HG03521 (cell line): ENCODE data around the gene SRGAP1.

Source experiments
- ATAC-seq: cut with Tn5 transposase; IDR thresholded peaks from one replicate; pipeline ENCODE4 v1.9.1; 2021; ENCODE audit warnings: mild to moderate bottlenecking, moderate library complexity; ENCODE audit not compliant: unreplicated experiment

The SRGAP1 gene

GRCh38 chr12:63929426-63929825 lies 84.9 kb downstream of the SRGAP1 start:
- ATAC-seq = no peak

DNA sequence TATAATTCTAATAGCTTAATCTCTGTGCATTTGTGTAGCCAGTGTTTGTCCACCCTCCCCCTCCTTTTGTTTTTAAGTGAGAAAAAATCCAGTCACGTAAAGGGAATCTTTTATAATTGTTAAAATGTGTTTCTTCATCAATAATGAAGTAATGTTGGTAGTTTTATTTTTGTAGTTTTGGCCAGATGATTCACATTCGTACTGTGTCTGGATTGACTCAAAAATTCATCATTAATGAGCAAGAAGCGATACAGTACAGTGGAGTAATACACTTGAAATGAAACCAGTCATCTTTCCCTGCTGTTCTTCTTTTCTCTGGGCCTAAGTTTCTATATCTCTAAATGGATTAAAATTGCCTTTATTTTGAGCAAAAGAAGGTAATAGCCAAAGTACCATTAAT lies 86.5 kb downstream of the SRGAP1 start:
- ATAC-seq = no peak

GRCh38 chr12:63931703-63932102 lies 87.2 kb downstream of the SRGAP1 start:
- no peak for ATAC-seq

GRCh38 chr12:63934936-63935335 lies 90.4 kb downstream of the SRGAP1 start:
- no peak for ATAC-seq

GRCh38 chr12:63935361-63935760 lies 90.9 kb downstream of the SRGAP1 start:
- ATAC-seq = no peak

DNA sequence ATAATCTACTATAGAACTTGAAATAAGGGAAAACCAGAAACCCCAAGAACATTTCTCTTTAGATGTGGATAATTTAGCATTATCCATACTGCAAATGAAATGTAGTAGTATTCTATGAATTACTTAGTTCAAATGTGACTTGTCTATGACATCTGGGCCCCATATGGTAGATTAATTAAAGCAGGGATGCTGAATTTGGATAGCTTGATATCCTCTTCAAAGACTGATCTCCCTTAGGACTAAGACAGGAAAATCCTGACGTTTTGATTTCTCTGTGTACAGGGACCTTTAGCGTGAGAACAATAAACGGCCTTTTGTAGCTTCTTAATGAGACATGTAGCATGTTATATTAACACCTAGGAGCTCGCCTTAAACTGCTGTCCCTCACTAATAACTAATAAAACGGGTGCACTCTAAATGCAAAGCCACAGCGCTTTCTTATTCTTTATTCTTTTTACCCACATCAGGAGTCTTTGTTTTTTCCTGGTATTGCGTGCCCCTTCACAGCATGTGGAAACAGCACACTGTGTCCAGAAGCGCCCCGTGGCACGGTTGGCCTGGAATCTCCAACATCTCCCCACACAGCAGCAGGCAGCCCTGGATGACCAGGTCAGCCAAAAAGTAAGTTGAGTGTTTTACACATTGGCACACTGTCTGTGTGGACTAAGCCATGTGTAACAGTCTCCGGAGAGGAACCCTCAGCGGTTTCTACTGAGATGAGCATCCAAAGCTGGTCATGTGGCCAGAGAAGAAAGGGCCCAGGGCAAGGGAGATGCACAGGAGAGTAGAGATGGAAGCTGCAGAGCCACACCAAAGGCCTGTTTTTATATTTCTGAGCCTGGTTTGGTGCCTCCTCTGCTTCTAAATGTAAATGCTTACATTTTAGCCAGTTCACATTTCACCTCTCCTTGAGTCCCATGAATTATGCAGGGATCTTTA lies 93.1 kb downstream of the SRGAP1 start:
- ATAC-seq = no peak

GRCh38 chr12:63940310-63941005 lies 96.0 kb downstream of the SRGAP1 start:
- no peak for ATAC-seq

DNA sequence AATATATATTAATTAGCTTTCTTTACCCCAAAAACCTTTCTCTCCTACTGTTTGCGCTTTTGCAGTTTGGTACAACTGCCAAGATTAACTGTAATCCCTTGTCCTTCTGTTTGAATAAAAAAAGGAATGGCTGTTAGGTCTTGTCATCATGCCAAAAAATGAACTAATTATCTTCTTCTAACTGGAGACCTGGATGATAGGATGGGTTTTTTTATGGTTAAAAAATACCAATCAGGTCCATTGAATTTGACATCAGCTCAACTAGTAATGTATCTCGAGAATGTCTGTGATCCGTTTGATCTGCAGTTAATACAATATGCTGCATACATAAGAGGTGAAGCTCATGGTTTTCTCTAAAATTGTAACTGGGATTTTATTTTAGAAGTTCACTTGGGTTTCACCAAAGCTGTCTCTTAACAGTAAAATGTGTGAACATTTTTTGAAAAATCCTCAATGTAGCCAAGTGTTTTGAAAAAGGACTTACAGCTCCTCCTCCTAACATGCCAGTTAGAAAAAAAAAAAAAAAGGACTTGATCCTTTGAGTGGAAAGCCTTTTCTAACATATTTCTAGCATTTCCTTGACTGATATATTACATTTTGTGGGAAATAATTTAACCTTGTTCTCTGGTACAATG lies 96.8 kb downstream of the SRGAP1 start:
- ATAC-seq = no peak

DNA sequence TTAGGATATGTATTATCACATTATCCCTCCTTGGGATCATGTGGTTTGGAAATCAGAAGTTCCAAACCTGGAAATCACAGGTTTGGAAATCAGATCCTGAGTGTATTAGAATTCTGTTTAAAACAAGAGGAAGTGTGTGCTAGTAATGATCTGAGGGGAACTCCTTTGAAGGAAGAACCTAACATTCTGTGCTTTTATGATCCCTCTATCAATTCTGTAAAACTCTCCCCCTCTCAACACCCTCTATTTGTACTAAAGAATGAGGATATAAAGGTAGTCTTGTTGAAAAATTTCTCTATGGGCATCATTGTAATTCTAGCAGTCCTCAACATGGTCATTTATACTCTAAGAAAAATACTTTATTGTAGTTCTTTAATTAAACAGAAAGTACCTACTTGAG lies 97.4 kb downstream of the SRGAP1 start:
- no peak for ATAC-seq

DNA sequence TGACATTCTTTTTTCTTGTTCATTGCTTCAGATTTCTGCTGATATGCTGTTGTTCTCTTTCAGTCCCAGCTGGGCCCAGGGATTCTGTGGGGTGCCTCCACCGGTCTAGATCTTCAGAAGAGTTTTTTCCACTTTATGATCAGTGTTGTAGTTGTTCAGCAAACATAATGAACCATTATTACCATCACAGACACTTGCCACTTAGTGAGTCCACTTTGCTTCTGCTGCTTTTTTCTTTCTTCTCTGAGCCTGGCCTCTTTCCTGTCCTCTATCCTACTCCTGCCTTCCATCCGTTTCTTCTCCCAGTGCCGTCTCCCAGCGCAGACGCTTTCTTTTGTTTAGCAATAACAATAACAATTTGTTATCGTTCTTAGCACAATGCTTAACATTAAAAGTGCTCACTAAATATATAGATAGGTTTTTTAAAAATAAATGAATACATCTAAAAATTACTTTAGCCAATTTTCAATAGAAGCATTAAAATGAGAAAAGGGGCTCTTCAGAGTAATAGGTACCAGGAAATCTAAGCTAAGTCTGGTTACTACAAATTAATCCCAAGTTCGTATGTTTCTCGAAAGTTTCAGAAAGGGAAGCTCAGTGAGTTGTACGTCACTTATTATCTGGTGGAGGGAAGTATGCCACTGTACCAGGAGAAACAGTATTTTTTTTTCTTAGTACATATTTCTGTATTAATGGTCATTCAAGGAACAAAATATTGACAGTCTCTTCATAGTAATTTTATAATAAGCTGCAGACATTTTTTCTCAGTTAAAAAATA lies 98.2 kb downstream of the SRGAP1 start:
- ATAC-seq = no peak

DNA sequence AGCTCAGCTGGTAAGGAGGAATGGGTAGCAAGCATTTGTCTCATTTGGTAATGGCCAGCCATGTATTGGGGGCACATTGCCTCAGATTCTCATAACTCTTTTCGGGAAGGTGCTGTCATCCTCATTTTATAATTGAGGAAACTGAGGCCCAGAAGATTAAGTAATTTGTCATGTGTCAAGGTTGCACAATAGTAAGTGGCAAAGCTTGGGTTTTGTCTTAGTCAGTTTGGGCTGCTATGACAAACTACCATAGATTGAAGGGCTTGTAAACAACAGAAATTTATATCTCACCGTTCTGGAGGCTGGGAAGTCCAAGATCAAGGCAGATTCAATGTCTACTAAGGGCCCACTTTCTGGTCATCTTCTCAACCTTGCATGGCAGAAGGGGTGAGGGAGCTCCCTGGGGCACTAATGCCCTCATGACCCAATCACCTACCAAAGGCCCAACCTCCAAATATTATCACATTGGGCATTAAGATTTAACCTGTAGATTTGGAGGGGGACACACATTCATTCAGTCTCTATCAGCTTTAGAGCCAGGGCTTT lies 99.6 kb downstream of the SRGAP1 start:
- ATAC-seq = no peak

DNA sequence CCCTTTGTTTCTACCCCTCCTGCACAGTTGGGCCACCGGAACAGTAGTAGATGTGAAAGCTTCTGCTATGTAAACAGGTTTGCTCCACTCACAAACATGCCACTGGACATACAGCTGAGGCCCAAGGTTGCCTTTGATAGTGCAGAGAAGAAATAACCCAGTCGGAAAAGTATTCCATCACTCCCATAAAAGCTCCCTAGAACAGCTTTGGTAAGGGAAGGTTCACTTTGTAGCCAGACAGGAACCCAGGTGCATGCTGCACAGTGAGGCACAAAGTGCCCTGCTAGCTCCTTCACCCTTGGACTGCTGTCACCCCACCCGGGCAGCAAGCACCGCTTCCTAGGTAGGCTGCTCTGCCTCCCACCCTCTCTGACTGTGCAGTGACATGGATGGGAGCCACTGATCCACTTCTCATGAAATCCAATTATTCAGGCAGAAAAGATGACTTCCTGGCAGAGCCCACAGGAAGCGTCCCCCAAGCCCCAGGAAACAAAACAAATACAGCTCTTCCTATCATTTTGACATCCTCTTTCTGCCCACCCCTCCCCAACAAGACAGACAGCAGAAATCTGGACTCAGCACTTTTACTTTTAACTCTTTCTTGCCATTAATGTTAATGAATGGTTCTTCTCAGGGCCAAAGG lies 100.2 kb downstream of the SRGAP1 start:
- no peak for ATAC-seq

GRCh38 chr12:63945777-63946176 lies 101.3 kb downstream of the SRGAP1 start:
- ATAC-seq = no peak

GRCh38 chr12:63948211-63948610 lies 103.7 kb downstream of the SRGAP1 start:
- ATAC-seq = no peak

DNA sequence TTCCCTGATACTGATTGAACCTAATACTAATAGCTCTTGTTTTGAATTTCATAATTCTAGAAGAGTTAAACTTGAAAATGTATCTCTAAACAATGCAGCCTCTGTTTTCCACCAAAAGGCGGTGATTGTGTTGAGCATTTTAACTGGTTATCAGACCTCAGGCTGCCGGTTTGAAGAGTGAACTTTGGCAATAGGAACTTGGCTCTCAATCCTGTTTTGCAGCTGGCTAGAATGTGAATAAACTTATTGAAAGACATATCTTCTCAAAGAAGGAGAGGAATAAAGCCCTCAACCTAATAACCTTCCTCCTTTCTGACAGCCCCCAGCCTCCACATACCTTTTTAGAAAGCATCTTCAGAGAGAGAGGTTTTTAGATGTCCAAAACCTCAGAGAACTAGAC lies 105.4 kb downstream of the SRGAP1 start:
- ATAC-seq = no peak

- no peak for ATAC-seq
Observed at GRCh38 chr12:63952995-63953394, 108.5 kb downstream of the SRGAP1 start.

DNA sequence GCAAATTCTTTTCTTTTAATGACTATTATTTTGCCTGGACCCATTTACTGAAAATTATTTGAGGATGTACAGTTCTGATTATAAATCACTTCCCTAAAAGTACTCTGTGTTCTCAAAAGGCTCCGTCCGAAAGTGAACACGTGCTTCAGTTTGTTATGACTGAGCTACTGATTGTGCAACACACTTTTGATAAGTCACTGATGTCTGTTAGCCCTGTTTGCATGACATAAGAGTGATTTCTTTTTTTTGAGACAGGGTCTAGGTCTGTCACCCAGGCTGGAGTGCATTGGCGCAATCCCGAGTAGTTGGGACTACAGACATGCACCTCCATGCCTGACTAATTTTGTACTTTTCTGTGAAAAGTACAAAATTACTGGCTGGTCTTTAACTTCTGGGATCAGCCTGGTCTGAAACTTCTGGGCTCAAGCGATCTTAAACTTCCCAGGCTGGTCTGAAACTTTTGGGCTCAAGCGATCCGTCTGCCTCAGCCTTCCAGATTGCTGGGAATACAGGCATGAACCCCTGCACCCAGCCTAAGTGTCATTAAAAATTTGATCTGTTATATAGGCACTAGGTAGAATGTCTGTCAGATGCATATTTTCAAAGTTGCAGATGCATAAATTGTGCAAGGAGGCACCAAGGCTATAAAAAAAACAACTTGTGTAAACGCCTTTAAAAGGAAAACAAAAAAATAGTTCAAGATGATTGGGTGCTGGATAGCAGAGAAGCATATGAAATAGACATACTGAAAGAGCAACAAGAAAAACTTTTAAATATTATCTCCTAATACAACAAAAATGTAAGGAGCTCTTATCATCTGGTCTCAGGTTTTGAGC lies 111.5 kb downstream of the SRGAP1 start:
- ATAC-seq = no peak

GRCh38 chr12:63957496-63957895 lies 113.0 kb downstream of the SRGAP1 start:
- ATAC-seq = no peak

GRCh38 chr12:63958876-63959580 lies 114.5 kb downstream of the SRGAP1 start:
- ATAC-seq = no peak
